Psoas muscle (tissue), 8 donors: ENCODE data around the gene CAST. TPM values are rescaled to one million over a fixed set of nuclear protein-coding genes. Genes with fewer than 3 reads are reported as not detected.

Experiments used
- ATAC-seq, 4 donors: fragments of 200-7000 bp; cut with Tn5 transposase; one replicate each; pipeline ENCODE4 v1.9.1; 2020; ENCODE audit warnings: moderate library complexity in 3 of 4, mild to moderate bottlenecking in 2 of 4
- DNase-seq, 2 donors: peaks; one replicate each; pipeline ENCODE4 v3.0.0-alpha.2; 2020
- H3K27ac ChIP-seq: fragments of 200-600 bp; one replicate; pipeline ENCODE4 v1.8.0; 2022
- H3K27me3 ChIP-seq, 3 donors: fragments of 200-600 bp in 1 of 3; one replicate each; pipeline versions ENCODE4 v1.6.1 to v1.8.0; 2013 to 2022; ENCODE audit warnings: low read length in 2 of 3, mild to moderate bottlenecking in 2 of 3, moderate library complexity in 1 of 3; ENCODE audit not compliant: insufficient read depth in 3 of 3
- H3K36me3 ChIP-seq, 2 donors: fragments of 200-600 bp in 1 of 2; one replicate each; pipeline versions ENCODE4 v1.6.1 to v1.8.0; 2013 to 2022; ENCODE audit warnings: low read depth in 1 of 2, mild to moderate bottlenecking in 1 of 2, moderate library complexity in 1 of 2; ENCODE audit not compliant: insufficient read depth in 1 of 2
- H3K4me1 ChIP-seq: fragments of 200-600 bp; one replicate; pipeline ENCODE4 v1.8.0; 2022
- H3K4me3 ChIP-seq: fragments of 200-600 bp; one replicate; pipeline ENCODE4 v1.8.0; 2022; ENCODE audit warnings: mild to moderate bottlenecking
- H3K9me3 ChIP-seq: fragments of 200-600 bp; one replicate; pipeline ENCODE4 v1.8.0; 2022
- CTCF ChIP-seq: fragments of 200-600 bp; IDR thresholded peaks from one replicate; pipeline ENCODE4 v1.8.0; 2022; ENCODE audit warnings: antibody characterized with exemption
- WGBS, 3 donors: extraction: QIAGEN DNeasy Blood & Tissue Kit; methylation state at CpG; one replicate each; pipeline versions ENCODE4 v1.1.6 to v1.1.7; 2013; 5-methylcytosine and 5-hydroxymethylcytosine counted together
- intact Hi-C, 2 donors: fragments of 100-400 bp; cut with DNase I; formaldehyde crosslinking; loops; one replicate each; pipeline versions ENCODE4 v1.11.0 to v1.14.2; 2022
- polyA plus RNA-seq, 3 donors: library from polyadenylated mRNA; stranded (reverse); fragments of 200-250 nt; gene quantifications; one replicate each; pipeline ENCODE4 v1.2.3, GENCODE V29; 2013
- total RNA-seq, 4 donors: library from RNA; stranded (reverse); fragmentation: NEBNext Ultra II Directional in 2 of 4; extraction: Animal tissue kit (Norgen Biotek cat#: 25700) in 2 of 4; gene quantifications; one replicate each; pipeline versions ENCODE4 v1.2.1 to v1.2.4, GENCODE V29; 2021 to 2023
- donor health status: healthy with polysubstance abuse.
- donor health status: DM: no; HTN: no; CAD: no; lungs with moderate emphysema.
- donor health status: Bipolar disorder and iron deficiency.
- donor health status: healthy.
- donor health status: DM: yes; HTN: yes; CAD: no.
- donor health status: DM: no; HTN: no; CAD: no.
- donor health status: DM: no; HTN: no; CAD: no.
- donor health status: DM: yes; HTN: yes; CAD: no.

CAST gene
- total and polyA plus RNA-seq, 7 donors = 193 to 447 (median 312) TPM

DNA sequence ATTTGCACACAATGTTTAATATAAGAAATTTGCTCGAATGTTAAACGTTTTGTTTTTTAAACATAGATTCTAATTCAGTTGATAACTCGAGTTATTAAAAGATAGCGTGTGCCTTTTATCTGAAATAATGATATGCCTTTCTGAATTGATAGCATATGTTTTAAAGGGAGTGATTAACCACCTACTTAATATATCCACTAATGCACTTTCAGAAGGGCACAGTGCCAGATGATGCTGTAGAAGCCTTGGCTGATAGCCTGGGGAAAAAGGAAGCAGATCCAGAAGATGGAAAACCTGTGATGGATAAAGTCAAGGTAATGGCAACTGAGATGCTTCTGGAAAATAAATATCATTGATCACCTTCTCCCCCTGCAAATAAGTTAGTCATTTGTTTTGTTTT, 91.7 kb downstream of the CAST start:
- no peak for TF ChIP-seq CTCF
- intact Hi-C loops = loop anchor here in 1 of 2 donors (5.0 to 10.0 kb wide), 3 partner anchors 118 to 408 kb away; no protein-coding TSS in a partner anchor
- 64 to 83% (median 66%) methylated on average over 4 of the region's 4 CpGs for WGBS, 3 donors
- H3K27me3 ChIP-seq = no peaks in the 10 kb centered on the region
- peaks cover 17 to 97% of the 10 kb centered on the region in 2 donors for H3K36me3 ChIP-seq
- ATAC-seq (no peak), DNase-seq (no peak)
- H3K4me1 ChIP-seq = no peaks in the 10 kb centered on the region
- no peak overlapping the region for H3K4me3 ChIP-seq
- no peak overlapping the region for H3K27ac ChIP-seq
- no peaks in the 10 kb centered on the region for H3K9me3 ChIP-seq

DNA sequence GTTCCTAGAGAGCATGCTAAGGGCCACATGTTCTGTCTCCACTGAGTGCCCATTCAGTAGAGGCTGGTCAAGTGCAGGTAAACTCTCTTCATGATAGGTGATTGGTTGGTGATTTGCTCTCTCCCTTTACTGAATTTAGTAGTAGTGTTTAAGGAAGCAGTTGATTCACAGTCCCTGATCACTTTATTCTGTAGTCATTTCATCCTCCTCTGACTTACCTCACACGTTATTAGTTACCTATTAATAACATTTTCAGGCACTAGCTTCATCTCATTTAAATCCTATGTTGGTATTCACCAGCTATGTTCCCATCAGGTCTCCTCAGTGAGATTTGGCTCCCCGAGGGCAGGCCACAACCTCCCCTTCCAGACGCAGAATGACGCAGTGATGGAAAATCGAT, 93.7 kb downstream of the CAST start:
- DNase-seq (no peak), ATAC-seq (no peak)
- Histone ChIP-seq H3K4me1 (no peaks in the 10 kb centered on the region), H3K27ac (no peak overlapping the region), H3K27me3 (no peaks in the 10 kb centered on the region), H3K4me3 (no peak overlapping the region), H3K36me3 (peaks cover 17 to 97% of the 10 kb centered on the region in 2 donors), H3K9me3 (no peaks in the 10 kb centered on the region)
- 72 to 89% (median 84%) methylated on average over 5 of the region's 5 CpGs for WGBS, 3 donors
- TF ChIP-seq CTCF = no peak
- intact Hi-C loops = loop anchor here in 1 of 2 donors (10.0 kb wide), 1 partner anchor 239 kb away; no protein-coding TSS in a partner anchor

GRCh38 chr5:96756985-96757384, 94.8 kb downstream of the CAST start:
- TF ChIP-seq CTCF = no peak
- intact Hi-C loops = loop anchor here in 1 of 2 donors (10.0 kb wide), 1 partner anchor 238 kb away; no protein-coding TSS in a partner anchor
- 62 to 70% (median 65%) methylated on average over 3 of the region's 3 CpGs for WGBS, 3 donors
- Histone ChIP-seq H3K9me3 (no peaks in the 10 kb centered on the region), H3K36me3 (peaks cover 17 to 97% of the 10 kb centered on the region in 2 donors), H3K4me1 (no peaks in the 10 kb centered on the region), H3K4me3 (no peak overlapping the region), H3K27me3 (no peaks in the 10 kb centered on the region), H3K27ac (no peak overlapping the region)
- DNase-seq (no peak), ATAC-seq (peak in 3 of 4 donors; percentile 19 to 41 (median 39))

DNA sequence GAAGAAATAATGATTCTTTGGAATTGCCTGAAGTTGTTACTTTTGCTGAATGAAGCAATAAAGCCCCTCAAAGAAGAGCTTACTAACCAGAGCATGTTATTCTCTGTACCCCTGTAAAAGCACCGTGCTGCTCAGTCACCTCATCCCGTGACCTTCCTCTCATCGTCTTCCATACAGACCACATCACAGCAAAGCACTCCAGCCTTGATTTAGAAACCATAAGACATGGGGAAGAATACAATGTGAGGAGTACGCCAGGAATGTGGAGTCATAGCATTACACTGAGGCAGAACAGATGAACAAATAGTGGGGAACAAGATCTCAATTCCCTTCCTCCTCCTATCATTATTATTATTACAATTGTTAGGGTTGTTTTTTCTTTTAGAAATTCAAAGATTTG, 96.4 kb downstream of the CAST start:
- Histone ChIP-seq H3K9me3 (no peaks in the 10 kb centered on the region), H3K4me1 (no peaks in the 10 kb centered on the region), H3K36me3 (peaks cover 18 to 100% of the 10 kb centered on the region in 2 donors), H3K27me3 (no peaks in the 10 kb centered on the region), H3K27ac (no peak overlapping the region), H3K4me3 (no peak overlapping the region)
- DNase-seq = no peak
- intact Hi-C loops = loop anchor here in 1 of 2 donors (10.0 kb wide), 1 partner anchor 236 kb away; no protein-coding TSS in a partner anchor
- no peak for TF ChIP-seq CTCF
- peak in 3 of 4 donors; percentile 26 to 36 (median 33) for ATAC-seq
- 81 to 86% (median 86%) methylated on average over 4 of the region's 4 CpGs for WGBS, 3 donors

DNA sequence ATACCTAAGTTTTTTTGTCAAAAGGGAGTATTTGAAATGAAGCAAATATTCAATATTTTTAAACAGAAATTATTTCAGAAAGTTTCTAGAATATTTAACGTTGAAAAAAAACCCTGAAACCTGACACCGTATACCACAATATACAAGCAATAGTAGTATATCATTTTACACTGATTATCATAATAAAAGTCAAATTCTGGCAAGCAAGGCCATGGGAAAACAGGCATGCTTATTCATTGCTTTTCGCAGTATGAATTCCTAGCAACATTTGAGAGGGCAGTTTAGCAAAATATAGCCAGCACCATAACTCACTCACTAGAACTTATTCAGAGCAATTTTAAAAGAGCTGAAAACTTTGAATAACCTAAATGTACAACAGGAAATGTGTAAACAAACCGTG, 99.4 kb downstream of the CAST start:
- intact Hi-C loops = no loop called here

More for the DNA sequence above, 99.4 kb downstream of the CAST start:
- H3K27me3 ChIP-seq = no peaks in the 10 kb centered on the region
- H3K4me1 ChIP-seq = no peaks in the 10 kb centered on the region
- 54 to 62% (median 57%) methylated on average over 4 of the region's 4 CpGs for WGBS, 3 donors
- H3K36me3 ChIP-seq = peaks cover 23 to 100% of the 10 kb centered on the region in 2 donors
- DNase-seq (no peak), ATAC-seq (no peak)
- H3K27ac ChIP-seq = no peak overlapping the region
- no peak for TF ChIP-seq CTCF
- no peak overlapping the region for H3K4me3 ChIP-seq
- no peaks in the 10 kb centered on the region for H3K9me3 ChIP-seq
